Fibroblast of pulmonary artery (primary cell): ENCODE measurements around the gene KCNK15.

Experiments used
- DNase-seq: peaks from one replicate; pipeline ENCODE4 v3.0.0-alpha.2; 2010; ENCODE audit warnings: low read depth
- H3K4me3 ChIP-seq: replicated peaks from 2 replicates; pipeline ENCODE4 v1.5.1; 2011; ENCODE audit warnings: low read depth, mild to moderate bottlenecking, control low read depth, low read length, moderate library complexity
- TF ChIP-seq, protein P1 (sequence below): IDR thresholded peaks from 2 replicates; pipeline ENCODE4 v1.5.1; 2011; ENCODE audit warnings: mild to moderate bottlenecking, control low read depth, low read length, inconsistent platforms; ENCODE audit errors: missing control alignments

Gene KCNK15

DNA sequence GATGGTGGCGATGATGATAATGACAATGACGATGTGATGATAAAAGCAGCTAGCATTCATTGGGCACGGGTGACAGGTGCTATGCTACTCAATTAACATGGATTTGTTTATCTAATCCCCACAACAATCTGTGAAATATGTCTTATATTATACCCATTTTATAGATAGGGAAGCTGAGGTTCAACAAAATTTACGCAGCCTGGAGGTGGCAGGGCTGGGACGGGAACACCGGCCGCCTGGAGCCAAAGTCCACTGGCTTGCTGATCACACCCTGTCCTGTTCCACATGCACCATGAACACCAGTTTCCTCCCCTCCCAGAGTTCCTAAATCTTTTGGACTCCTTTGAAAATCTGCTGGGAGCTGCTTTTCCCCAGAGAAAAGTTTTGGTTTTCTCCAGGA is 41.6 kb downstream of the KCNK15 start:
- no peak overlapping the region for H3K4me3 ChIP-seq
- DNase-seq: no peak
- TF ChIP-seq, protein P1, sequence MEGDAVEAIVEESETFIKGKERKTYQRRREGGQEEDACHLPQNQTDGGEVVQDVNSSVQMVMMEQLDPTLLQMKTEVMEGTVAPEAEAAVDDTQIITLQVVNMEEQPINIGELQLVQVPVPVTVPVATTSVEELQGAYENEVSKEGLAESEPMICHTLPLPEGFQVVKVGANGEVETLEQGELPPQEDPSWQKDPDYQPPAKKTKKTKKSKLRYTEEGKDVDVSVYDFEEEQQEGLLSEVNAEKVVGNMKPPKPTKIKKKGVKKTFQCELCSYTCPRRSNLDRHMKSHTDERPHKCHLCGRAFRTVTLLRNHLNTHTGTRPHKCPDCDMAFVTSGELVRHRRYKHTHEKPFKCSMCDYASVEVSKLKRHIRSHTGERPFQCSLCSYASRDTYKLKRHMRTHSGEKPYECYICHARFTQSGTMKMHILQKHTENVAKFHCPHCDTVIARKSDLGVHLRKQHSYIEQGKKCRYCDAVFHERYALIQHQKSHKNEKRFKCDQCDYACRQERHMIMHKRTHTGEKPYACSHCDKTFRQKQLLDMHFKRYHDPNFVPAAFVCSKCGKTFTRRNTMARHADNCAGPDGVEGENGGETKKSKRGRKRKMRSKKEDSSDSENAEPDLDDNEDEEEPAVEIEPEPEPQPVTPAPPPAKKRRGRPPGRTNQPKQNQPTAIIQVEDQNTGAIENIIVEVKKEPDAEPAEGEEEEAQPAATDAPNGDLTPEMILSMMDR: no peak

DNA sequence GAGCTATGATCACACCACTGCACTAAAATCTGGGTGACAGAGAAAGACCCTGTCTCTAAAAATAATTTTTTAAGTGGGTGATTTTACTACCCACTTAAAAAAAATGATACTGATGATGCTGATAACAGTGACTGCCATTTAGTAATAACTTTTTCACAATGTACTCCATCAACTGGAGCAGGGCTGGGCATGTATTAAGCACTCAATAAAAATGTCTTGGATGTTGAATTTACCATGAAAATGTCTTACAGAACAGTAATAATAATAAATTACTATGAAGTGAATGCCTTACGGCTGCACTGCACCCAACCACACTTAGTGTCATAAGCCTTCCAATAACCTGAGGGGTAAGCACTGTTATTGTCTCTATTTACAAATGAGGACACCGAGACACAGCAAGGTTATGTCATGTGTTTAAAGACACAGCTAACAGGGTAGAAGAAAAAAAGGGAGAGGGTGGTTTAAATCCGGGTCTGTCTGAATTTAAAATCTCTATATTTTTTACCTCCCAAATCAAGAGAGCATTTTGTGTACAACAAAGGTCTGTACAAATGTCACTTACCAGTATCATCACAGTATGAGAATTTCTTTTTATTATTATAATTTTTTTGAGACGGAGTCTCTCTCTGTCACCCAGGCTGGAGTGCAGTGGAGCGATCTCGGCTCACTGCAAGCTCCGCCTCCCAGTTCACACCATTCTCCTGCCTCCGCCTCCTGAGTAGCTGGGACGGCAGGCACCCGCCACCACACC is 43.2 kb downstream of the KCNK15 start:
- no peak for DNase-seq
- H3K4me3 ChIP-seq: no peak overlapping the region
- TF ChIP-seq, protein P1: no peak

DNA sequence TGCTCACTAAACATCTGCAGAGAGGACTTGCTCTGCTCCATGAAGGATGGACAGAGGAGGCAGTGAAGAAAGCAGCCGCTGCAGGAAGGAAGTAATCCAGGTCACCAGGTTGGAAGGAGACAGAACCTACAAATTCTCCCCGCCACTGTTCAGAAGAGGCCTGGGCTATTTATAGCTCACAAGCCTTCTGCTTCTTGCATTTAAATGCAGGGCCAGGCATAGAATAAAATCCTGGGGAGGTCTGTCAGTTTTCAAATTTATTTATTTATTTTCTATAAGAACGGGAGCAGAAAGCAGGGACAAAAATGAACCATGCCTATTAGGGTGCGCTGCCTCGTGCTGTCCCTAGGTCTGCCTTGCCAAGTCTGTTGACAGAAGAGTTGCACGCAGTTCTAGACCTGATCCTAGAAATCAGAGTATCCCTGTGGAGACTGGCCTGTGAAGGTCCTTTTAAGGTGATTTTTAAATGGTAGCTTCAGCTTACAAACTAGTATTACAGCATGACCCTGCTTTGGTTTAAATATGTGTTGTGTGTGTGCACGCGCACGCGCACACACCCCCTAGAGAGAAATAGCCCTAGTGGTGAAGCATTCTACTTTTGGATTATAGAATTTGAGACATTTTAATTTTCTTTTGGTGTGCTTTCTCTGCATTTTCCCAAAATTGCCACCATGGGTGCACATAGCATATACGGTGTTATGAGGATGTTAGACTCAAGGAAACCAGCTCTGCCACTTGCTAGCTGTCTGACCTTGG is 45.2 kb downstream of the KCNK15 start:
- TF ChIP-seq, protein P1: no peak
- DNase-seq: no peak
- H3K4me3 ChIP-seq: no peak overlapping the region

DNA sequence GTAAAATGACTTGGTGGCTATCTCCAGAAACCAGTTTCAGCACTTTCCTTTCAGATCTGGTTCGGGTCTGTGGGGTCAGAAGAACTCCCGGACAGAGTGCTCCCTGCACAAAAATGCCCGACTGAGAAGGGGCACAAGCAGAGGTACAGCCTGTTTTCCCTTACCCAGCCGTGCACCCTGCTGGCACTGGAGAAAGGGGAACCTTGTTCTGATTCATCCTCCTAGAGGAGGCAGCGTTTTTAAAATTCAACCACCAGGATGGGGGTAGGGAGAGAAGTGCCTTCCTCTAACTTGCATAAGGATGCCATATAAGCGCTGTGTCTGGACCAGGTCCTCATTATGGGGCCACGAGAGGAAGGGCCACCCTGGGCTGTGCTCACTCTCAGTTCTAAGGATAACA is 47.1 kb downstream of the KCNK15 start:
- TF ChIP-seq, protein P1: no peak
- no peak overlapping the region for H3K4me3 ChIP-seq
- DNase-seq: no peak

DNA sequence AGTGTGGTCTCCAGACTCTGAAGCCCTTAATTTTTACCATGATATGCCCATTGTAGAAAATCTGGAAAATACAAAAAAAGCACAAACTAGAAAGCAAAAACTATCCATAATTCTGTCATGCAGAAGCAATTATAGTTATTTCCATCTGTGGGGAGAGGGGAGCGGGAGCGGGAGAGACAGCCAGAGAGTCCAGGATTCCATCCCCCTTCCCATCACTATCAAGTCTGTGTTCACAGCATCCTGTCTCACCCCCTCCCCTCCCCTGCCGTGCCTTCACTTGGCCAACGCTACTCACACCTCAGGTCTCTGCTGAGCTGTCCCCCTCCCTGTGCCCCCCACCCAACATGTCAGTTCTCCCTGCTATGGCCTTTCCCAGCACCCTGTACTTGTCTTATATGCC is 50.2 kb downstream of the KCNK15 start:
- DNase-seq: no peak
- TF ChIP-seq, protein P1: no peak
- no peak overlapping the region for H3K4me3 ChIP-seq

DNA sequence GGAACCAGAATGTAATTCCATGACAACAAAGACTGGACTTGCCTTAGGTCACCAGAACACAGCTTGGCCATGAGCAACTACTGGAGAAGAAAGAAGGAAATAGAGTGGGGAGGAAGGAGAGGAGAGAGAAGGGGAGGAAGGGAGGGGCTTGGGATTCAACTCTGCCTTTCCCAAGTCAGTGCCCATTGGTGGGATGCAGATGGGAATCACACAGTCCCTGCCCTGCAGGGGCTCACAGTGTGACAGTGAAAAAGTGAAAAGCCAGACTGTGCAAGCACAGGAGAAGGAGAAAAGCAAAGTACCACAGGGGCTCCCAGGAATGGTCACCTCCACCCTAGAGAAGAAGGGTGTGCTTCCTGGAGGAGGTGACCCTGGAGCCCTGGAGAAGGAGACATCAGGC is 50.6 kb downstream of the KCNK15 start:
- TF ChIP-seq, protein P1: no peak
- DNase-seq: no peak
- no peak overlapping the region for H3K4me3 ChIP-seq
